ENCODE measurements around the gene TUBA1C. TPM values are rescaled to one million over a fixed set of nuclear protein-coding genes. Genes with fewer than 3 reads are reported as not detected.

The TUBA1C gene
- total and polyA plus RNA-seq, 10 of the 15 experiments (the other 5 are each of a cell fraction or from before 2014, with no cell fraction given): 285 to 1,003 (median 441) TPM

DNA sequence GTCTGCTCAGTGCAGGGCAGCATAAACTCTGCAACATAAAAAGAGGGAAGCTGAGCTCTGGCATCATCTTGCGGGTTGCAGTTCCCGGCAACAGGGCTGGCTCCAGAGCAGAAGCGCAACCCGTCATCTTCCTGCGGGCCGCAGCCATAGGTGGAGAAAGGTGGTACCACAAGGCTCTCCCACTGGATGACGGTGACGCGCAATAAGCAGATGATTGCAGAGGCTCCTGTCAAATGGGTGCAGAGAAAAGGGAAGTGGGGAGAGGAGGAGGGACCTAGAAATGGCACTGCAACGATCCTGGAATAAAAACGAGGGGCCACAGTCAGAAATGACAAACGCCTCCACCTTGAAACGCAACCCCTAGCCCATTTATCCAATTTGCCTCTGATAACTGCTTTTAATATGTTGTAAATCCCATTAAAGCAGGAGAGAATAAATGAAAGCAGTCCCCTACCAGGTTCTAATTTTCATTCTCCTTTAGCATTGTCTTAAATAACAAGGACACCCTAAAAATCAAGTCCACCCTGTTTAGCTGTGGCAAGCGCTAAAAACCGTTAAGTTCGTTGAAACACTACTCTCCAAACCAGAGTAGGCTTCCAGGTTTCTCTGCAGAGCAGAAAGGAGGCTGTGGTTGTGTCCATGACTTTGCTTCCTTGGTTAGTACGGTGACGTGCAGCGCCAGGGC, 30.9 kb upstream of the TUBA1C start (continued):
- TF ChIP-seq, protein P1, sequence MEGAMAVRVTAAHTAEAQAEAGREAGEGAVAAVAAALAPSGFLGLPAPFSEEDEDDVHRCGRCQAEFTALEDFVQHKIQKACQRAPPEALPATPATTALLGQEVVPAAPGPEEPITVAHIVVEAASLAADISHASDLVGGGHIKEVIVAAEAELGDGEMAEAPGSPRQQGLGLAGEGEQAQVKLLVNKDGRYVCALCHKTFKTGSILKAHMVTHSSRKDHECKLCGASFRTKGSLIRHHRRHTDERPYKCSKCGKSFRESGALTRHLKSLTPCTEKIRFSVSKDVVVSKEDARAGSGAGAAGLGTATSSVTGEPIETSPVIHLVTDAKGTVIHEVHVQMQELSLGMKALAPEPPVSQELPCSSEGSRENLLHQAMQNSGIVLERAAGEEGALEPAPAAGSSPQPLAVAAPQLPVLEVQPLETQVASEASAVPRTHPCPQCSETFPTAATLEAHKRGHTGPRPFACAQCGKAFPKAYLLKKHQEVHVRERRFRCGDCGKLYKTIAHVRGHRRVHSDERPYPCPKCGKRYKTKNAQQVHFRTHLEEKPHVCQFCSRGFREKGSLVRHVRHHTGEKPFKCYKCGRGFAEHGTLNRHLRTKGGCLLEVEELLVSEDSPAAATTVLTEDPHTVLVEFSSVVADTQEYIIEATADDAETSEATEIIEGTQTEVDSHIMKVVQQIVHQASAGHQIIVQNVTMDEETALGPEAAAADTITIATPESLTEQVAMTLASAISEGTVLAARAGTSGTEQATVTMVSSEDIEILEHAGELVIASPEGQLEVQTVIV (IDR thresholded peaks at IDR 0.05; ENCODE audit: borderline replicate concordance, partially characterized antibody): no peak
- TF ChIP-seq RFX5 (IDR thresholded peaks at IDR 0.05; ENCODE audit: low read depth, low read length): no peak
- TF ChIP-seq BMI1 (IDR thresholded peaks at IDR 0.05; ENCODE audit: borderline replicate concordance): no peak
- no peak for TF ChIP-seq SMAD1 (IDR thresholded peaks at IDR 0.05; ENCODE audit: low read depth, partially characterized antibody)
- no peak for TF ChIP-seq RAD51 (IDR thresholded peaks at IDR 0.05)
- no peak for TF ChIP-seq WRNIP1 (IDR thresholded peaks at IDR 0.05; ENCODE audit: borderline replicate concordance, low read depth, low read length)
- TF ChIP-seq CBFB (IDR thresholded peaks at IDR 0.05; ENCODE audit: low read depth): 0 out of 2 replicates have a peak, but pooled peaks have one; percentile 25
- 0 out of 2 replicates have a peak, but pooled peaks have one; percentile 7 for TF ChIP-seq PML (IDR thresholded peaks at IDR 0.05; ENCODE audit: low read length)
- no peak for TF ChIP-seq NR2C2 (IDR thresholded peaks at IDR 0.05; ENCODE audit: borderline replicate concordance, control insufficient read depth, insufficient read length, low read depth)
- peak; percentile 55; the same call in 1 of the 2 replicates for TF ChIP-seq CREM (IDR thresholded peaks at IDR 0.05; ENCODE audit: low read depth)
- TF ChIP-seq NR2C1 (IDR thresholded peaks at IDR 0.05): no peak
- no peak for TF ChIP-seq NFYA (IDR thresholded peaks at IDR 0.05; ENCODE audit: borderline replicate concordance, low read depth, low read length)
- peak; percentile 70 for TF ChIP-seq SPI1 (IDR thresholded peaks at IDR 0.05; ENCODE audit: borderline replicate concordance, insufficient read depth, low read depth, low read length)
- TF ChIP-seq ATF7 (IDR thresholded peaks at IDR 0.05; ENCODE audit: low read depth): no peak
- TF ChIP-seq RB1 (IDR thresholded peaks at IDR 0.05; ENCODE audit: borderline replicate concordance): no peak
- TF ChIP-seq, protein P2, sequence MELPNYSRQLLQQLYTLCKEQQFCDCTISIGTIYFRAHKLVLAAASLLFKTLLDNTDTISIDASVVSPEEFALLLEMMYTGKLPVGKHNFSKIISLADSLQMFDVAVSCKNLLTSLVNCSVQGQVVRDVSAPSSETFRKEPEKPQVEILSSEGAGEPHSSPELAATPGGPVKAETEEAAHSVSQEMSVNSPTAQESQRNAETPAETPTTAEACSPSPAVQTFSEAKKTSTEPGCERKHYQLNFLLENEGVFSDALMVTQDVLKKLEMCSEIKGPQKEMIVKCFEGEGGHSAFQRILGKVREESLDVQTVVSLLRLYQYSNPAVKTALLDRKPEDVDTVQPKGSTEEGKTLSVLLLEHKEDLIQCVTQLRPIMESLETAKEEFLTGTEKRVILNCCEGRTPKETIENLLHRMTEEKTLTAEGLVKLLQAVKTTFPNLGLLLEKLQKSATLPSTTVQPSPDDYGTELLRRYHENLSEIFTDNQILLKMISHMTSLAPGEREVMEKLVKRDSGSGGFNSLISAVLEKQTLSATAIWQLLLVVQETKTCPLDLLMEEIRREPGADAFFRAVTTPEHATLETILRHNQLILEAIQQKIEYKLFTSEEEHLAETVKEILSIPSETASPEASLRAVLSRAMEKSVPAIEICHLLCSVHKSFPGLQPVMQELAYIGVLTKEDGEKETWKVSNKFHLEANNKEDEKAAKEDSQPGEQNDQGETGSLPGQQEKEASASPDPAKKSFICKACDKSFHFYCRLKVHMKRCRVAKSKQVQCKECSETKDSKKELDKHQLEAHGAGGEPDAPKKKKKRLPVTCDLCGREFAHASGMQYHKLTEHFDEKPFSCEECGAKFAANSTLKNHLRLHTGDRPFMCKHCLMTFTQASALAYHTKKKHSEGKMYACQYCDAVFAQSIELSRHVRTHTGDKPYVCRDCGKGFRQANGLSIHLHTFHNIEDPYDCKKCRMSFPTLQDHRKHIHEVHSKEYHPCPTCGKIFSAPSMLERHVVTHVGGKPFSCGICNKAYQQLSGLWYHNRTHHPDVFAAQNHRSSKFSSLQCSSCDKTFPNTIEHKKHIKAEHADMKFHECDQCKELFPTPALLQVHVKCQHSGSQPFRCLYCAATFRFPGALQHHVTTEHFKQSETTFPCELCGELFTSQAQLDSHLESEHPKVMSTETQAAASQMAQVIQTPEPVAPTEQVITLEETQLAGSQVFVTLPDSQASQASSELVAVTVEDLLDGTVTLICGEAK (IDR thresholded peaks at IDR 0.05; ENCODE audit: borderline replicate concordance): no peak
- no peak for TF ChIP-seq ZNF274 (IDR thresholded peaks at IDR 0.05; ENCODE audit: insufficient read depth, insufficient read length)
- TF ChIP-seq, protein P3, sequence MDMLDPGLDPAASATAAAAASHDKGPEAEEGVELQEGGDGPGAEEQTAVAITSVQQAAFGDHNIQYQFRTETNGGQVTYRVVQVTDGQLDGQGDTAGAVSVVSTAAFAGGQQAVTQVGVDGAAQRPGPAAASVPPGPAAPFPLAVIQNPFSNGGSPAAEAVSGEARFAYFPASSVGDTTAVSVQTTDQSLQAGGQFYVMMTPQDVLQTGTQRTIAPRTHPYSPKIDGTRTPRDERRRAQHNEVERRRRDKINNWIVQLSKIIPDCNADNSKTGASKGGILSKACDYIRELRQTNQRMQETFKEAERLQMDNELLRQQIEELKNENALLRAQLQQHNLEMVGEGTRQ (IDR thresholded peaks at IDR 0.05; ENCODE audit: borderline replicate concordance, low read depth, low read length): no peak
- TF ChIP-seq, protein P4, sequence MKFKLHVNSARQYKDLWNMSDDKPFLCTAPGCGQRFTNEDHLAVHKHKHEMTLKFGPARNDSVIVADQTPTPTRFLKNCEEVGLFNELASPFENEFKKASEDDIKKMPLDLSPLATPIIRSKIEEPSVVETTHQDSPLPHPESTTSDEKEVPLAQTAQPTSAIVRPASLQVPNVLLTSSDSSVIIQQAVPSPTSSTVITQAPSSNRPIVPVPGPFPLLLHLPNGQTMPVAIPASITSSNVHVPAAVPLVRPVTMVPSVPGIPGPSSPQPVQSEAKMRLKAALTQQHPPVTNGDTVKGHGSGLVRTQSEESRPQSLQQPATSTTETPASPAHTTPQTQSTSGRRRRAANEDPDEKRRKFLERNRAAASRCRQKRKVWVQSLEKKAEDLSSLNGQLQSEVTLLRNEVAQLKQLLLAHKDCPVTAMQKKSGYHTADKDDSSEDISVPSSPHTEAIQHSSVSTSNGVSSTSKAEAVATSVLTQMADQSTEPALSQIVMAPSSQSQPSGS (IDR thresholded peaks at IDR 0.05; ENCODE audit: low read length): no peak
- TF ChIP-seq SUZ12 (IDR thresholded peaks at IDR 0.05; ENCODE audit: unreplicated experiment): no peak

Data from GM12878 (cell line).